Endothelial cell of umbilical vein (primary cell): ENCODE data around the gene ATXN1. TPM values are rescaled to one million over a fixed set of nuclear protein-coding genes. Genes with fewer than 3 reads are reported as not detected.

Source experiments
- BruUV-seq: library from RNA; stranded (reverse); fragments of 400-500 nt; replicated peaks from 2 replicates; lab custom pipeline; 2021; lab: Mats Ljungman, UMichigan
- CTCF ChIA-PET: fragments of 300-600, 350-600 bp; sonication (Branson Sonifier 250); formaldehyde crosslinking; loops from one replicate; lab custom pipeline; 2021; ENCODE audit warnings: antibody characterized with exemption, inconsistent platforms; lab: Charles Lee
- POLR2A ChIA-PET: fragments of 300-600, 350-600 bp; sonication (Branson Sonifier 250); formaldehyde crosslinking; loops from one replicate; lab custom pipeline; 2021; ENCODE audit warnings: antibody characterized with exemption, inconsistent platforms; lab: Charles Lee
- DNase-seq: peaks from one replicate; pipeline ENCODE4 v3.0.0-alpha.2; 2011; ENCODE audit warnings: low read depth, low spot score
- FAIRE-seq: peaks from 2 replicates; lab custom pipeline; 2011; peaks lifted over from hg19 to GRCh38; lab: Jason Lieb, UNC
- H2AFZ ChIP-seq: 2 replicates; pipeline ENCODE4 v1.6.0; 2012; ENCODE audit warnings: low read depth, low read length, control low read depth, inconsistent platforms
- H3K27ac ChIP-seq: 2 replicates; pipeline ENCODE4 v1.5.1; 2011; ENCODE audit warnings: low read depth, mild to moderate bottlenecking, control low read depth, low read length, moderate library complexity; ENCODE audit not compliant: insufficient read depth
- H3K27me3 ChIP-seq, 2 experiments: 2 replicates each; pipeline versions ENCODE4 v1.6.0 to v1.6.1; 2011; ENCODE audit warnings: low read length in 2 of 2, mixed read lengths in 1 of 2; ENCODE audit not compliant: control insufficient read depth in 2 of 2, insufficient read depth in 2 of 2
- H3K36me3 ChIP-seq, 2 experiments: 2 replicates in 1 of 2; 3 replicates in 1 of 2; pipeline ENCODE4 v1.5.1; 2011; ENCODE audit warnings: low read length in 2 of 2, mild to moderate bottlenecking in 1 of 2, moderate library complexity in 1 of 2; ENCODE audit not compliant: control insufficient read depth in 2 of 2, insufficient read depth in 2 of 2; ENCODE audit errors: extremely low read depth in 1 of 2
- H3K4me1 ChIP-seq: 3 replicates; pipeline ENCODE4 v1.5.1; 2011; ENCODE audit warnings: mild to moderate bottlenecking, low read length; ENCODE audit not compliant: control insufficient read depth, insufficient read depth; ENCODE audit errors: extremely low read depth
- H3K4me2 ChIP-seq: 2 replicates; pipeline ENCODE4 v1.6.1; 2011; ENCODE audit warnings: low read length, control low read depth, mixed read lengths; ENCODE audit not compliant: insufficient read depth
- H3K4me3 ChIP-seq, 3 experiments: fragments of 200-600 bp in 1 of 3; sonication (generic), shearing (Covaris generic) in 1 of 3; replicated peaks in 1 of 3; 2 replicates each; pipeline ENCODE4 v1.5.1; 2011 to 2016; ENCODE audit warnings: control low read depth in 3 of 3, low read length in 3 of 3, mild to moderate bottlenecking in 2 of 3, inconsistent platforms in 1 of 3, low read depth in 1 of 3, moderate library complexity in 1 of 3; ENCODE audit not compliant: insufficient read depth in 1 of 3
- H3K79me2 ChIP-seq: 2 replicates; pipeline ENCODE4 v1.6.0; 2012; ENCODE audit warnings: low read length, inconsistent platforms; ENCODE audit not compliant: control insufficient read depth, insufficient read depth
- H3K9ac ChIP-seq: replicated peaks from 2 replicates; pipeline ENCODE3; 2011; ENCODE audit warnings: low read length, control low read depth; ENCODE audit not compliant: insufficient read depth; ENCODE audit errors: extremely low read depth
- H3K9me1 ChIP-seq: replicated peaks from 3 replicates; pipeline ENCODE4 v1.6.0; 2011; ENCODE audit warnings: mild to moderate bottlenecking, low read length; ENCODE audit not compliant: control insufficient read depth, insufficient read depth; ENCODE audit errors: extremely low read depth
- H3K9me3 ChIP-seq: replicated peaks from 2 replicates; pipeline ENCODE4 v1.5.1; 2012; ENCODE audit warnings: low read length, inconsistent platforms; ENCODE audit not compliant: control insufficient read depth, insufficient read depth
- H4K20me1 ChIP-seq: replicated peaks from 2 replicates; pipeline ENCODE3; 2011; ENCODE audit warnings: mild to moderate bottlenecking, low read length; ENCODE audit not compliant: control insufficient read depth, insufficient read depth; ENCODE audit errors: extremely low read depth
- CTCF ChIP-seq, 2 donors: IDR thresholded peaks; 1 replicate in 1 of 2; 2 replicates in 1 of 2; pipeline ENCODE4 v1.5.1; 2011; ENCODE audit warnings: low read length in 2 of 2, mild to moderate bottlenecking in 2 of 2, moderate library complexity in 2 of 2, control low read depth in 1 of 2, inconsistent platforms in 1 of 2, low read depth in 1 of 2; ENCODE audit not compliant: insufficient read depth in 1 of 2; ENCODE audit errors: extremely low read depth in 1 of 2
- EZH2 ChIP-seq: IDR thresholded peaks from 2 replicates; pipeline ENCODE4 v1.6.1; 2012; ENCODE audit warnings: borderline replicate concordance, low read depth, mild to moderate bottlenecking, moderate library complexity, low read length, inconsistent platforms; ENCODE audit not compliant: severe bottlenecking
- FOS ChIP-seq: IDR thresholded peaks from 2 replicates; pipeline ENCODE4 v1.6.1; 2011; ENCODE audit warnings: mild to moderate bottlenecking, low read length, moderate library complexity, borderline replicate concordance; ENCODE audit not compliant: insufficient read depth
- GATA2 ChIP-seq: IDR thresholded peaks from 2 replicates; pipeline ENCODE4 v1.7.0; 2011; ENCODE audit warnings: low read depth, mild to moderate bottlenecking, moderate library complexity, mixed read lengths, low read length; ENCODE audit not compliant: insufficient read length, insufficient read depth
- JUN ChIP-seq: IDR thresholded peaks from 2 replicates; pipeline ENCODE4 v1.6.1; 2011; ENCODE audit warnings: borderline replicate concordance, low read depth; ENCODE audit not compliant: insufficient read length, insufficient read depth
- MAX ChIP-seq: IDR thresholded peaks from 2 replicates; pipeline ENCODE4 v1.6.1; 2011; ENCODE audit not compliant: insufficient read depth, insufficient read length
- MYC ChIP-seq: IDR thresholded peaks from one replicate; pipeline ENCODE4 v1.6.1; 2011; ENCODE audit warnings: mild to moderate bottlenecking, low read depth, low read length
- POLR2A ChIP-seq: IDR thresholded peaks from 2 replicates; pipeline ENCODE4 v1.6.1; 2012; ENCODE audit warnings: low read depth, mild to moderate bottlenecking, control low read depth, low read length
- POLR2AphosphoS5 ChIP-seq: IDR thresholded peaks from 2 replicates; pipeline ENCODE4 v1.6.1; 2012; ENCODE audit warnings: low read depth, mild to moderate bottlenecking, control low read depth, low read length, moderate library complexity; ENCODE audit not compliant: insufficient read depth
- dilution Hi-C: fragments of 300-500 bp; cut with MboI; formaldehyde crosslinking; loops from one replicate; pipeline ENCODE4 v1.15.0; 2019; ENCODE audit warnings: low sequenced_read_pairs; ENCODE audit not compliant: extremely low pct_ligation_motif_present
- intact Hi-C: fragments of 100-400 bp; cut with micrococcal nuclease; formaldehyde crosslinking; loops from one replicate; pipeline ENCODE4 v1.10.0; 2022
- polyA plus RNA-seq, 4 experiments: library from polyadenylated mRNA; depleted of rRNA in 3 of 4; stranded (reverse) in 3 of 4; unstranded in 1 of 4; fragments of >200 nt; gene quantifications; 2 replicates each; pipeline versions ENCODE4 v1.2.1 to v1.2.3, GENCODE V29; 2011 to 2012; ENCODE audit warnings: missing spikeins in 1 of 4
- total RNA-seq: library from RNA; stranded (reverse); gene quantifications from 2 replicates; pipeline ENCODE4 v1.2.3, GENCODE V29; 2021

Gene ATXN1
- total and polyA plus RNA-seq, 2 donors (not counting 3 experiments of a cell fraction or from before 2014, with no cell fraction given) = 16.4 to 33.0 TPM

- intact Hi-C loops = no loop called here
- DNase-seq (no peak), FAIRE-seq (no peak)
- Histone ChIP-seq H3K4me3 (no peak overlapping the region), H3K9me1 (no peaks in the 10 kb centered on the region), H3K4me2 (no peak overlapping the region), H3K4me1 (no peaks in the 10 kb centered on the region), H3K79me2 (no peaks in the 10 kb centered on the region), H2AFZ (no peak overlapping the region), H3K27ac (no peak overlapping the region), H3K9ac (no peak overlapping the region), H3K27me3 (no peaks in the 10 kb centered on the region), H4K20me1 (no peaks in the 10 kb centered on the region), H3K9me3 (no peaks in the 10 kb centered on the region), H3K36me3 (peaks cover 0 to 4% of the 10 kb centered on the region in 2 experiments)
- BruUV-seq = no TSS peak
- TF ChIP-seq FOS (no peak), CTCF (IDR thresholded peaks at IDR 0.05; ENCODE audit: extremely low read depth in 1 of 2, insufficient read depth in 1 of 2, low read depth in 1 of 2, low read length in 2 of 2) (no peak), GATA2 (no peak), MAX (no peak), POLR2A (no peak), EZH2 (no peak), MYC (no peak), POLR2AphosphoS5 (no peak), JUN (no peak)
- ChIA-PET POLR2A (no interaction called here), CTCF (interaction anchor here (0.6 to 1.2 kb wide), 4 partner anchors 11 to 111 kb away, joined by 3 to 6 read pairs (median 4); partner anchors contain the start of gene ATXN1)
- dilution Hi-C loops = no loop called here
Measured at GRCh38 chr6:16649890-16650289, 111.4 kb downstream of the ATXN1 start.
